Brain pericyte (primary cell): ENCODE results near the gene FAM174C.

Experiments used
- DNase-seq: peaks from one replicate; pipeline ENCODE4 v3.0.0-alpha.2; 2012; ENCODE audit warnings: low read depth, low spot score

The FAM174C gene

DNA sequence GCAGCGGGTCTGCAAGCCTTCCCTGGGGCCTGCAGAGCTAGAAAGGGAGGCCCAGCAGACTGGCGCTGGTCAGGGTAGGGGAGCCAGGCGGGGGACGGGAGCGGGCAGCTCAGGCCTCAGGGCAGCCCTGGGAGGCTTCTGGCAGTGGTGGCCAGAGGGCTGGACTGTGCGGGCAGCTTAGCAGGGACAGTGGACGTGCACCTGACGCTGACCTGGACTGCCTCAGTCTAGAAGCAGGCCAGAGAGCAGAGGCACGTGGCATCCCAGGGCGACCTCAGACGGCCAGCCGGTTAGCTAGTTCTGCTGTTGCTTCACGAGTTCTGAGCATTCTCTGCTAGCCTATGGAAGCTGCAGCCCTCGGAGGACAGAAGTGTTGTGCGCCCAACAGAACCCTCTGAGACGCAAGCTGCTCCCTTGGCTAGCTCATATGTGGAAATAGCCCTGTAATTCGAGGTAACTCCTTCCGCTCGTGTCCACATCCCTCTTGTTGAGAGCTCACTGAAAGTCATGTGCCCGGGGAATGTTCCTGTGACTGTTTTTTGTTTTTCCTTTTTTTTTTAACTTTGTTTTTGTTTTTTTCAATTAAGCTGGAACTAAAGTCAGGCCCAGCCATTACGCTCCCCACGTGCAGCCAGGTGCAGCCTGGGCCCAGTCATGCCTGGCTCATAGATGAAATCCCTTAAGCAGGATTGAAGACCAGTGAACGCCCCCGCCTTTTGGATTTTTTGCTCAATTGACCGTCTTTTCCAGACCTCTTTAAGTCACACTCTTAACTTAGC is 1.9 kb upstream of the FAM174C start:
- no peak for DNase-seq

DNA sequence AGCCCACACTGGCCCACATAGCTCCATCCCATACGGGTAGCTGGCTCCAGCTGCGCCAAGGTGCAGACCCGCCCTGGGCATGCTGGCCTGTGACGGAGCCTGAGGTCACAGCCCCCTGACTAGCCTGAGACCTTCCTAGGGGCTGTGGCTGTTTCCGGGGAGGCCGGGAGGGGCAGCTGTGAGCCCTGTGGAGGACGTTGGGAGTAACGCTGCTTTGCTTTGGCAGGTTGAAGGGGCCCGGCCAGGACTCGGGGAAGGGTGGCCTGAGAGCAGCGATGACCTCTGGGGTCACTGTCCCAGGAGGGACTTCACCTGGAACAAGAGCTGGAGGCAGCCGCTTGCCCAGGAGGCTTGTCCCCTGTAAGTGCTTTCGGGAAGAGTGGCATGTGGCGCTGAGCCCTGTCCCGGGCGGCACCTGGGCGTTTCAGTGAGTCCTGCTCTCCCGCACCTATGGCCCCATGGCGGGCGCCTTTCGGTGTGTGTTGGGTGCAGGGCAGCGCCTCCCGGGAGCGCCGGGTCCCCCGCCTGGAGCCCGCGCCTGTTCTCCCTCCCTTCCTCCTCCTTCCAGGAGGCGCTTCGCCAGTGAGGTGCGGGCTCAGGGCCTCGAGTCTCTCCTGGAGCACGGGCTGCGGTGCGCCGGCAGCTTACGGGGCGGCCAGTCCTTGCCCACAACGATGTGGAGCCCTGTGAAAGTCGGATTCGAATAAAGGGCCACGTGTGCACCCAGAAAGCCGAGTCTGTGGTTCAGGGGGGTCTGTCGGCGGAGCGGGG is 1.1 kb upstream of the FAM174C start:
- no peak for DNase-seq

DNA sequence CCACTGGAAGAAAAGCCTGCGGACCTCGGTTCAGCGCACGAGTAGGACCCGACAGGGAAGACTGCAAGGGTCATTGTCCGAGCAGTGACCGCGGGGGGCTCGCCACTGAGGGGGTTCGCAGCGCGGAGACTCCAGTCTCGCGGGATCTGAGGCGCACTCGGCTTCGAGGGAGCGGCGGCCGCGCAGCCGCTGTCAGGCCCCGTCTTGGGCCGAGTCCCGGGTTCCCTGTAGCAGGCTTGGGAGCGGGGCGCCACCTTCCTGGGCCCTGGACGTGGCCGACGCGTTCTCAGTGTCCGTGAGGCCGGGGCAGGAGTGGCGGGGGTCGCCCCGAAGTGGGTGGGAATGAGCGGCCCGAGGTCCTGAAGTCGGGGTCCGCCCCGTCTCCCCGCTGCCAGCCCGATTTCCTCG is 474 bp upstream of the FAM174C start:
- DNase-seq = no peak

DNA sequence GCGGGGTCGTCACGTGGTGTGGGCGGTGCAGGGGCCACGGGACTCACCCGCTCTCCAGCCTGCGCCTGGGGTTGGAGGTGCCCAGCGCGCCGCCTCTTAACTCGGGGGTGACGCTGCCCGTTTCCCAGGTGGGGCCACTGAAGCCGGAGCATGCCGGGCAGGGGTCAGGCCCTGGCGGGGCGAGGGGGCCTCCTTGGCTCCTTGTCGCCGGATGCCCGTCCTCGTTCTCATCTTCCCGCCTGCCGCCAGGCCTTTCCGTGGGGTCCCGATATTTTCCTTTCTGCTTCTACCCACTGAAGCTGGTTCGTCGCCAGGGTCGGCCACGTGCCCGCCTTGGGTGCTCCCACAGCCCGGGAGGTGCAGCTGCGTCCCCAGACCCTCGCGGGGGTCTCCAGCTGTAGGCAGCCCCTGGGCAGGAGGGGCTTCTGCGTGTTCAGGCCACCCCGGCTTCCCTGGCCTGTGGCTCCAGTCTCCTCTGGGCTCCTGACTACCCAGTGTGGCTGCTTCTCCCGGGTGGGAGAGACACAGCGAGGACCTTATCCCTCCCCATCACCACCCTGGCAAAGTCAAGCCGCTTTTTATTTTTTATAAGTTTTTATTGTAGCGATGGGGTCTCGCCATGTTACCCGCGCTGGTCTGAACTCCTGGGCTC is 772 bp downstream of the FAM174C start:
- DNase-seq = no peak

DNA sequence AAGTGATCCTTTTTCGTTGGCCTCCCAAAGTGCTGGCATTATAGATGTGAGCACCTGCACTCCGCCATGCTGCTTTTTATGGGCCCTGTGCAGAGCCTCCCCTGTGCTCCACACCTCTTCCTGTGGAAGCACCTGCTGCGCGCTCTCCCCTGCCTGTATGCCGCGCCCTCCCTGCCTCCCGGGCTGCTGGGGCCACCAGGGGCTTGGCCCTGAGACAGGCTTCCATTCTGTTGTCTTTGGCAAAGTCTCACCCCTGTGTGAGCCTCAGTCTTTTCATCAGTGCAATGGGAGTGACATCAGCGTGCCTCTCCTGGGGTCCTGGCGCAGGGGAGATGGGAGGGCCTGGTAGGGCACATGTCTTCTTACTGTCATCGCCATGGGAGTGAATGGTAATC is 1.3 kb downstream of the FAM174C start:
- no peak for DNase-seq

DNA sequence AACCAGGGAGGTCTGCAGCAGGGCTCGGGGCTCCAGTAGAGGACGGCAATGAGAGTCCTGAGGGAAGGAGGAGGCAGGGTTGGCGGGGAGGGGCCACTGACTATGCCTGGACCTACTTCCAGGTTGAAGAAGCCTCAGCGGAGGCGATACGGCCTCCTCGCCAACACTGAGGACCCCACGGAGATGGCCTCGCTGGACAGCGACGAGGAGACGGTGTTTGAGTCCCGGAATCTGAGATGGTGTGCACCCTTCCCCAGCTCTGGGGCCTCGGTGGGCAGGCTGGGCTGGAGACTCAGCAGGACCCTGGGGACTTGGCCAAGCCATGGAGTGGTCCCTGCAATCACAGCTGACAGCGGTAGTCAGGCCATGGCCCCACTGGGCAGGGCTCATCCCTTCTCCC is 1.7 kb downstream of the FAM174C start:
- DNase-seq = no peak

DNA sequence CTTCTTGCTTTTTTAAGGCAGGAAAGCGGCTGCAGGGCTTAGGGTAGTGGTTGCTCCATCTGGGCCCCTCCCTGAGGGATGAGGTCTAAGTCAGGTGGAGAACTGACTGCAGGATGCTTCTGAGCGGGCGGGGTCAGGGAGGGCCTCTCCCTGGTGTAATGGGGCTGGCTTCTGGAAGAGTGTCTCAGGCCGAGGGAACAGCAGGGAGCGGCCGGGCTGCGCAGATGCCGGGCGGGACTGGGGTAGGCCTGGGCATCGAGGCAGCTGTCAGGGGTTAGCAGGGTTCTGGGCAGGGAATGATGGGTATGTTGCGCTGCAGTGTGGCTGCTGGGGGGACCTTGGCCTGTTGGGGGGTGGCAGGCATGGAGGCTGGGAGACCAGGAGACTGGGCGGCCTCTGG is 2.7 kb downstream of the FAM174C start:
- no peak for DNase-seq

DNA sequence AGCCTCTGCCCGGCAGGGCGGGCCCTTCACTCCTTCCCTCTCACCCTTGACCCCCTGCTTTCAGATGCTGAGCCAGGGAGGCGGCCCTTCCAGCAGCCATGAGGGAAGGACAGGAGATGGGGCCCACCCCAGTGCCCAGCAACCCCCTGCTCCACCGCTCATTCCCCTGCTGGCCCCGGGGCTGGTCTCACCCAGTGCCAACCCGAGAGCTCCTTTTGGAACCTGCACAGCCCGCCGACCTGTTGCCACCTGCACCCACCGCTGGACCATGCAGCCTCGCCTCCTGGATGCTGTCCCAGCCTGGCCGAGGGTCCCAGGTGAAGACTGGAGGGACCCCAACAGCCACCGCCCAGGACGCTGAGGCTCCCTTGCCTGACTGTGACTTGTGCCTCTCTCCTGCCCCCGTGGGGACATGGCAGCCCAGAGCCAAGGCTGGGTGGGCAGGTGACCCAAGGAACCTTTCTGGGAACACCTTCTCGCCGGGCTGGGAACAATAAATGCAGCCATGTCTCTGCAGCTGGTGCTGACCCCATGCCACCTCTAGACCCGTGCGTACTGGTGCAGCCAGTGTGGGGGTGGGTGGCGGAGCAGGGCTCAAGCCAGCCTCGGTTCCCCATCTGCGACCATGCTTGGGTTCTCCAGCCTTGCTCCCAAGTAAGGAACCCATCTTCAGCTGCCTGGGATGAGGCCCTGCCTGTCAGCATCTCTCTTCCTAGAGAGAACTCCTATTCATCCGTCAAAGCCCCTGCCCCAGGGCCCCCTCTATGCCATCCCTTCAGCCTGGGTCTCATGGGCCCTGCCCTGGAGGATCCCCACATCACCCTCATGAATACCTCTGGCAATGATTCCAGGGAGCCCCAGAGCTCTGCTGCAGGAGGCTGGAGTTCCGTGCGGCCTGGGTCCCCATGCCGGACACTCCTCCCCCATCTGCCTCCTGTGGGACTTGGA is 3.7 kb downstream of the FAM174C start:
- DNase-seq = no peak

DNA sequence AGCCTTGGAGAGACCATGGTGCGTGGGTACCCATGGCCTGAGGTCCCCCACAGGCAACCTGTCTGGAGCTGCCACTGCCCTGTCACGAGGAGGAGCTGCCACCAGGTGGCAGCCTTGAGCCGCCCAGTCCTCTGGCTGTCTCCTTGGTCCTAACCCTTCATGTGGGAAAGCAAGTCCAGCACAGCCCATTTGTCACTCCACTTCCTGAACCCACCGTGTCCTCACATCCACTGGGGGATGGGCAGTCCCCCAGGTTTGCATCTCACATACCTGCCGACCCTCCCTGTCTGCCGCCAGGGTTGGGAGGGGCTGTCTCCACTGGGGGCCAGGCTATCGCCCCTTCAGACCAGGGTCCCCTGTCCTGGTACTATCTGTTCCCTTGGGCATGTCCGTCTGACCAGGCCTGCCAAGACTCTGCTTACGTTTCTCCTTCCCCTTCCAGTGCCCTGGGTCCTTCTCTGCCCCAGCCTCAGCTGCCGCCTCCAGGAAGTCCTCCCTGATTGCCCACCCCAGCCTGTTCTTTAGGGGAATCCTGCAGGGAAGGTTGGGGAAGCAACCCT is 4.5 kb downstream of the FAM174C start:
- no peak for DNase-seq

DNA sequence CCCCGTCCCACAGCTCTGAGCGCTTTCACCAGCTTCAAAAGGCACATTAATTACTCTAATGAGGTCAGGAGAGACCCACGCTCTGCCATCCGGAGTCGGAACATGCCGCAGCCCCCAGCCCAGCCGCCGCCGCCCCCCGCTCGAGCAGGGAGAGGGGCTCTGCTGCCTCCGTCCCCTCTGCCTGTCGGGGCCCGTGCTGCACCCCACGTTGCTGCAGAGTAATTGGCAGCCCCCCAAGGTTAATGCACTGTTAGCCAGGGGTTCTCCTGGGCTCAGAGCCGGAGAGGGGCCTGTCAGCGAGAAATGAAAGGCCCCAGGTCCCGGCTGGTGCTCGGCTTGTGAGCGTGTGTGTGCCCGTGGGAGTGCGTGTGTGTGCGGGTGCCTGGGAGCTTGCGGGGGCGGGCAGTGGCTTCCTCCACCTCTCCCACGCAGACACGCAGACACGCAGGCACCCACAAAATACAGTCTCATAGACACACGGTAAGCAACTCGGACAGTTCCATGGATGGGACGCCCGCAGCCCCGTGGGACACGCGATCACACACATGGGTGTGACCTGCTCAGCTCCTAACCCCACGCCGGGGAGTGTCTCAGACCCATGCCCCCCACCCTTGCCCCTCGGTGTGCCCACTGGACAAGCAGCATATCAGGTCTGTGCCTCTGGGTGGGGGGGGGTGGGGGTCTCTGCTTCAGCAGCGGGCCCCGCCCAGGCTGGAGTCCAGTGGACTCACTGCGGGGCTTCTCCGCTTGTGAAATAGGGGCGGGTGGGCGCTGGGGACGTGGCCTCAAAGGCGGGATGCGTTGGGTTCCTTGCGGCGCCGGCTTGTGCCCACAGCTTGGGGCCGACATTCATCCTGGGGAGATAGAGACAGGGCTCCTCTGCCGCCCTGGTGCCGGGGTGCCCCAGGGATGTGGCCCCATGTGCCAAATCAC is 5.6 kb downstream of the FAM174C start:
- DNase-seq = no peak

DNA sequence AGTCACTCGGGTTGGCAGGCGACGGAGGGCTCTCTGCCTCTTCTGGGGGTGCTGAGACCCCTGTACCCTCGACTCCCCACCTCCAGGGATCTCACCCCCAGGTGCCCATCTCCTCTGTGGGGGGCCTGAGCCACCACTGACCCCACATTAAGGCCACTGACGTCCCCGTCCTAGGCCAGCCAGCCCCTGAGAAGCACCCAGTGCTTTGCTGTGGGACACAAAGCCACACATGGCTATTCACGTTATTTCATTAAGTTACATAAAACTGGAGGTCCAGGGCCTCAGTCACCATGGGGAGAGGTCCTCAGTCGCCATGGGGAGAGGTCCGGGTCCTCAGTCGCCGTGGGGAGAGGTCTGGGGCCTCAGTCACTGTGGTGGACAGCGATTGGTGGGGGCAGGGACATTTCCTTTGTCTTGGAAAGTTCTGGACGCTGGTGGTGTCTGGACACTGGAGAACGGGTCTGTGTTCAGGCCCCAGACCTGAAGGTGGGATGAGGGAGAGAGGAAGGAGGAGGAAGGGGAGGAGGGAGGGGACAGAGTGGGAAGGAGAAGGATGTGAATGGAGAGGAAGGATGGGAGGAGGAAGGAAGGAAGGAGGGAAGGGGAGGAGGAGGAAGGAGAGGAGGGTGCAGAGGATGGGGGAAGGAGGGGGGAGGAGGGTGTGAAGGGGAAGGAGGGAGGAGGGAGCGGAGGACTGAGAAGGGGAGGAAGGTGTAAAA is 6.4 kb downstream of the FAM174C start:
- DNase-seq = no peak

DNA sequence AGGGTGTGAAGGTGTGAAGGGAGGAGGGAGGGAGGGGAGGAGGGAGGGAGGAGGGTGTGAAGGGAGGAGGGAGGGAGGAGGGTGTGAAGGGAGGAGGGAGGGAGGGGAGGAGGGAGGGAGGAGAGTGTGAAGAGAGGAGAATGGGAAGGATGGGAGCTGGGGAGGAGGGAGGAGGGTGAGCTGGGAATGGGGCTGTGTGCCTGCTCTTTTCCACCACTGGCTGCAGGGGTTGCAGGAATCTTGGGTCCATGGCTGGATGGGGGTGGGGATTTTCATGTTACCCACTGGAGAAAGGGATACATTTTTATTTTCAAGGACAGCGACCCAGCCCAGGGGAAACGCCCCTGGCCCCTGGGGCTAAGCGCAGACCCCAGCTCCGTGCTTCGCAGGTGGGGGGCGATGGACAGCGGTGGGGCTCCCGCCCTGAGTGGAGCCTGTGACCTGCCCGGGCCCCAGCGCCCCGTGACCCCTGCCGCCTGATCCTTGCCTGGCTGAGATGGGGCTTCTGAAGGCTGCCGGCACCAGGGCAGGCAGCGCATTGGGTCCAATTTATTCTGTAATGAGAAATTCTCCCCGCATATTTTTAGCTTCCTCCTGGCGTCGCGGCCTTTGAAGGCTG is 7.4 kb downstream of the FAM174C start:
- no peak for DNase-seq

DNA sequence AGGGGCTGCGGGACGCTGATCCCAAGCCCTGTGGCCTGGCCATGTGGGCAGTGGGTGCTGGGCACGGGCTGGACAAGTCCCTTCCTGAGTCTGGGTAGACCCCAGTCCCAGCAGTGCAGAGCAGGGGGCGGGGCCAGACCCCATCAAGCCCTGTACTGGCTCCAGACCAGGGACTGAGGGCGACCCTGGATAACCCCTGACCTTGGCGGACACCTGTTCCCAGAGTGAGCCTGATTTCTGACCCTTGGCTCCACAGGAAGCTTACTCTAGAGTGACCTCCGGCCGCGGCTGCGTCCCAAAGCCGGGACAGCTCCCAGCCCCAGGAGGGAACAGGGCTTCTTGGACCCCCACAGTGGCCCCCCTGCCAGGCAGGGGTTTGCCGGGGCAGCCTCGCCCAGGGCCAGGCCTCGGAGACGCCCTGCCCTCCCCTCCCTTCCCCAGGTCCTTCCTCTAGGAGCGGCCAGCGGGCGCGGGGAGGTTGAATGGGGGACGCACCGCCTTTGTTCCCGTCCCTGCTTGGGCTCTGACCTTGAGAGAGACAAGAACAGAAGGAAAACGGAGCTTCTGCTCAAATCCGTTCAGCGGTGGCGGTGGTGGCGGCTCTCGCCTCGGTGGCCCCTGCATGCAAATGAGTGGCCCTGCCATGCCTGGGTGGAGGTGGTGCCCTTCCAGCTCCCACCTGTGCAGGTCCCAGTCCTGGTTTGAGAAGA is 8.0 kb downstream of the FAM174C start:
- DNase-seq = no peak

DNA sequence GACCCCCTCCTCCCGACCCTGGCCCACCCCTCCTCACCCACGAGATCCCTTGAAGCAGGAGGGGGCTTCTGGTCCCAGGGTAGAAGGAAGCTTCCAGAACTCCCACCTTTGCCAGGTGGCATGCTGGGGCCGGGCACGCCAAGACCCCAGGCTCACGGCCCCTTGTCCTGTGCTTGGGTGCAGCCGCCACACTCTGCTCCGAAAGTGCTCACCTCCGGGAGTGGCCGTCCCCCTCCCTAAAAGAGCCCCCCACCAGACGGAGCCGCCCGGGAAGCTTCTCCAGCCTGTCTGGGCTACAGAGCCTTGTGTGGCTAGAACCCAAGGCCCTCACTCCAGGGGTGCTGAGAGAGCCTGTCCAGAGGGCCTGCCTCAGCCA is 8.6 kb downstream of the FAM174C start:
- DNase-seq = no peak

DNA sequence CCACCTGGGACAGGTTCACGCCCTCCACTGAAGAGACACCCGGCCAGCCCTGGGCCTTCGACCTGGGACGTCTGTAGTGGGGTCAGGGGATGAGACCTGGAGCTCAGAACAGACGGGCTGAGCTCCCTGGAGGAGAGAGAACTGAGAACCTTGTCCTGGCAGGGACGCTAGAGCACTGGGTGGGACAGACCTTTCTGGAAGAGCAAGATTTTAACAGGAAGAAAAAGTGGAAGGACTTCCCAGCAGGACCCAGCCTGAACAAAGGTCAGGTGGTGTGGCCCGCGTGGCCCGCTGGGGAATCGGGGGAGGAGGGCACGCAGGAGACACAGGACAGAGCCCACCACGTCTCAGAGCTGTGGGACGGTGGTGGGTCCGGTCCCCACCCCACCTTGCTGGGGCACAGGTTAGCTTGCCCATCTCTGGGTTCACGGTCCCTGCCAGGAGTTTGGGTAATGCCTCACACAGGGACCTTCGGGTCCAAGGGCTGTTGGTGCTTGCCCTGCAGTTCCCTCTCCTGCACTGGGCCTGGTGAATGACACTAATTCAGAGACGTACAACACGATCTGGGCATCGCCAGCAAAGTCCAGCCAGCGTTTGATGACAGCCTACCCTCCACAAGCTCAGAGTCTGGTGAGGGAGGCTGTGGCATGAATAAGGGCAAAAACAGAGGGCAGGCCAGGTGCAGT is 9.1 kb downstream of the FAM174C start:
- DNase-seq = no peak

DNA sequence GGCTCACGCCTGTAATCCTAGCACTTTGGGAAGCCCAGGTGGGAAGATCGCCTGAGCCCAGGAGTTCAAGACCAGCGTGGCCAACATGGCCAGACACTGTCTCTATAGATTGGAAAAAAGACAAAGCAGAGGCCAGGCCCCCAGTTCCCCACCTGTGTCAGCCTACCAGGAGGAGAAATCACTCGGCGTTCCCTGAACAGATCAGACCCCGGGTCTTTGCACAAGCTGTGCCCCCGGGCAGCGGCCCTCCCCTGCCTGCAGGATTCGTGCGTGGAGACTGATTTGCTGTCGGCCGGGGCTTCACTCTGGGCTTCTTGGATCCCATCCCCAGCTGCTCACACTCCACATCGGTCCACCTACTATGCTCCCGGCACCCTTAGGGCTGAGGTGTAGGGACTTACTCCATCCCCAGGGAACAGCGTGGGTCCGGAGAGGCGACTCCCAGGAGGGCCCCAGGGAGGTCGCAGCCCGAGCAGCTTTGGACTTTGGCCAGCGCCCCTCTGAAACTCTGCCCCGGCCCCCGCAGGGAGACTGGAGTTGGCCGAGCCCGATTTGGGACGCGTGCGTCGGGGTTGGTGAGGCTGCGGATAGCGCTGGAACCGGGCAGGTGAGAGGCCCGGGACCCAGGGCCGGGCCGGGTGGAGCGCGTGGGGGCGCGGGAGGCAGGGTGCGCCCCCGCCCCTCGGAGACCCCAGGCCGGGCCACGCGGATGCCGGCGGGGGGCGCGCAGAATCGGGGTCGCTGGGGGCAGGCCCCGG is 9.8 kb downstream of the FAM174C start:
- no peak for DNase-seq

DNA sequence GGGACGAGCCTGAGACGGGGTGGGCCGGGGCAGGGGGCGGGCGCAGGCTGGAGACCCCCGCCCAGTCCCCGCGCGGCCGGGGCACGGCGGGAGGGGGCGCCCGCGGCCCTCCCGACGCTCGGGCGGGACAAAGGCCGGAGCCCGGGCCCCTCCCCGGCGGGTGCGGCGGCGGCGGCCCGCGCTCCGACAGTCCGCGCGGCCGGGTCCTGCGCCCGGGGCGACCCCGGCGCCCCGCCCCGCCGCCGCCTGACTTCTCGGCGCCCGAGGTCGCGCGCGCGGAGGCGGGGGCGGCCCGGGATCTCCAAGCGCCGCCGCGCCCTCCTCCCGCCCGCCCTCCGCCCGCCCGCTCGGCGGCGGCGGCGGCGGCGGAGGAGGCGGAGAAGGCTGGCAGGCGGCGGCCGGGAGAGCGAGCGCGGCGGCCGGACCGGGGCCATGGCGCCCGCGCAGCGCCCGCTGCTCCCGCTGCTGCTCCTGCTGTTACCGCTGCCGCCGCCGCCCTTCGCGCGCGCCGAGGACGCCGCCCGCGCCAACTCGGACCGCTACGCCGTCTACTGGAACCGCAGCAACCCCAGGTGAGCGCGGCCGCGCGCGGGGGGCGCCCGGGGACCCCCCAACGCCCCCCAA is 10.5 kb downstream of the FAM174C start, which contains the start of gene EFNA2:
TSS of gene EFNA2 (plus strand) at position 137 of the 624 bp plus-strand sequence. CDS start at position 433, 296 bp downstream.
- DNase-seq = no peak
